GM13976 (cell line): ENCODE results near the gene ZNF48.
A peak's percentile ranks its signal among the peaks of the same experiment; 100 is the strongest.

ENCODE experiments used
- DNase-seq: peaks from one replicate; pipeline ENCODE4 v3.0.0; 2012; ENCODE audit warnings: low spot score
- CTCF ChIP-seq: IDR thresholded peaks from 2 replicates; pipeline ENCODE4 v1.5.1; 2012; ENCODE audit warnings: borderline replicate concordance, mild to moderate bottlenecking; ENCODE audit not compliant: insufficient read depth; ENCODE audit errors: extremely low read depth, missing control alignments, control extremely low read depth
- in situ Hi-C: fragments of 300-500 bp; cut with MboI; formaldehyde crosslinking; loops from one replicate; pipeline ENCODE4 v1.12.0; 2022; ENCODE audit warnings: low sequenced_read_pairs, mixed read lengths, inconsistent platforms; ENCODE audit not compliant: unreplicated experiment

Gene ZNF48

GRCh38 chr16:30377812-30378235, 17.4 kb upstream of the ZNF48 start:
- DNase-seq = peak; percentile 82
- in situ Hi-C loops = no loop called here

GRCh38 chr16:30378236-30379157, 16.7 kb upstream of the ZNF48 start:
- in situ Hi-C loops = no loop called here
- DNase-seq = peak; percentile 99
- TF ChIP-seq CTCF = no peak

More at GRCh38 chr16:30377812-30378235, 17.4 kb upstream of the ZNF48 start:
- no peak for TF ChIP-seq CTCF

GRCh38 chr16:30379158-30379783, 15.9 kb upstream of the ZNF48 start:
- TF ChIP-seq CTCF = no peak
- no peak for DNase-seq
- in situ Hi-C loops = no loop called here

- no peak for DNase-seq
- no peak for TF ChIP-seq CTCF
- in situ Hi-C loops = no loop called here
Observed at GRCh38 chr16:30380072-30380802, 15.0 kb upstream of the ZNF48 start.

GRCh38 chr16:30380803-30381208, 14.4 kb upstream of the ZNF48 start:
- TF ChIP-seq CTCF = no peak
- in situ Hi-C loops = no loop called here

GRCh38 chr16:30381291-30382041, 13.8 kb upstream of the ZNF48 start:
- in situ Hi-C loops = no loop called here
- TF ChIP-seq CTCF = no peak
- no peak for DNase-seq

More at GRCh38 chr16:30380803-30381208, 14.4 kb upstream of the ZNF48 start:
- no peak for DNase-seq
